H1 (cell line): Measurements from ENCODE around the gene GUCY1B1. TPM values are rescaled to one million over a fixed set of nuclear protein-coding genes. Genes with fewer than 3 reads are reported as not detected.

Experiments used
- CTCF ChIA-PET: fragments of 300-600 bp; sonication (Branson Sonifier 250); formaldehyde crosslinking; loops from one replicate; lab custom pipeline; 2021; ENCODE audit not compliant: partially characterized antibody; lab: Charles Lee
- POLR2A ChIA-PET: fragments of 300-600 bp; sonication (Branson Sonifier 250); formaldehyde crosslinking; loops from one replicate; lab custom pipeline; 2021; ENCODE audit warnings: inconsistent platforms; ENCODE audit not compliant: partially characterized antibody; lab: Charles Lee
- DNase-seq, 2 experiments: peaks; one replicate each; pipeline versions ENCODE4 v3.0.0 to v3.0.0-alpha.2; 2010 to 2022; ENCODE audit warnings: low spot score in 2 of 2, low read depth in 1 of 2, mixed read lengths in 1 of 2
- FAIRE-seq: peaks from 2 replicates; lab custom pipeline; 2011; peaks lifted over from hg19 to GRCh38; lab: Jason Lieb, UNC
- H2AFZ ChIP-seq: 2 replicates; pipeline ENCODE4 v1.8.1; 2012; ENCODE audit warnings: low read length, inconsistent platforms
- H2AK5ac ChIP-seq: 2 replicates; pipeline ENCODE4 v1.6.1; 2013; ENCODE audit warnings: low read depth, low read length
- H2BK120ac ChIP-seq: replicated peaks from 2 replicates; pipeline ENCODE3; 2013; ENCODE audit warnings: low read depth, low read length, inconsistent platforms
- H2BK12ac ChIP-seq: 2 replicates; pipeline ENCODE4 v1.6.1; 2013; ENCODE audit warnings: low read depth, low read length
- H2BK15ac ChIP-seq: 2 replicates; pipeline ENCODE4 v1.6.1; 2013; ENCODE audit warnings: low read length
- H2BK20ac ChIP-seq: 2 replicates; pipeline ENCODE4 v1.6.1; 2013; ENCODE audit warnings: low read length
- H2BK5ac ChIP-seq: 2 replicates; pipeline ENCODE4 v1.6.1; 2013; ENCODE audit warnings: low read depth, low read length
- H3K14ac ChIP-seq: 2 replicates; pipeline ENCODE4 v1.6.1; 2013; ENCODE audit warnings: inconsistent platforms; ENCODE audit not compliant: insufficient read length
- H3K18ac ChIP-seq: 2 replicates; pipeline ENCODE4 v1.6.1; 2013; ENCODE audit warnings: low read length; ENCODE audit errors: extremely low read depth
- H3K23ac ChIP-seq: 2 replicates; pipeline ENCODE4 v1.6.1; 2013; ENCODE audit warnings: inconsistent platforms; ENCODE audit not compliant: insufficient read length
- H3K23me2 ChIP-seq: 2 replicates; pipeline ENCODE4 v1.6.1; 2013; ENCODE audit warnings: low read depth, low read length
- H3K27ac ChIP-seq: 2 replicates; pipeline ENCODE4 v1.6.1; 2011; ENCODE audit warnings: low read depth, low read length, inconsistent platforms
- H3K27me3 ChIP-seq, 4 experiments: replicated peaks in 1 of 4; 1 replicate in 1 of 4; 2 replicates in 3 of 4; pipeline versions ENCODE4 v1.6.1 to v1.8.1; 2011 to 2013; ENCODE audit warnings: low read length in 3 of 4, mild to moderate bottlenecking in 3 of 4, inconsistent platforms in 2 of 4, mixed read lengths in 2 of 4, moderate library complexity in 1 of 4; ENCODE audit not compliant: control insufficient read depth in 3 of 4, insufficient read depth in 3 of 4; ENCODE audit errors: extremely low read depth in 1 of 4
- H3K36me3 ChIP-seq, 4 experiments: 2 replicates each; pipeline versions ENCODE4 v1.6.1 to v1.8.1; 2011 to 2013; ENCODE audit warnings: mild to moderate bottlenecking in 4 of 4, low read length in 3 of 4, moderate library complexity in 2 of 4, control low read depth in 1 of 4, inconsistent platforms in 1 of 4; ENCODE audit not compliant: insufficient read depth in 4 of 4, control insufficient read depth in 2 of 4
- H3K4ac ChIP-seq: replicated peaks from 2 replicates; pipeline ENCODE3; 2013; ENCODE audit warnings: low read length, low read depth, mixed read lengths, inconsistent platforms; ENCODE audit not compliant: insufficient read length
- H3K4me1 ChIP-seq, 4 experiments: replicated peaks in 1 of 4; 1 replicate in 1 of 4; 2 replicates in 3 of 4; pipeline versions ENCODE4 v1.6.1 to v1.8.1; 2011 to 2013; ENCODE audit warnings: low read length in 3 of 4, inconsistent platforms in 2 of 4, mixed read lengths in 1 of 4; ENCODE audit not compliant: insufficient read depth in 4 of 4, control insufficient read depth in 3 of 4
- H3K4me2 ChIP-seq, 2 experiments: 2 replicates each; pipeline versions ENCODE4 v1.6.1 to v1.8.1; 2011 to 2013; ENCODE audit warnings: low read depth in 2 of 2, low read length in 2 of 2, control low read depth in 1 of 2, inconsistent platforms in 1 of 2, mild to moderate bottlenecking in 1 of 2; ENCODE audit not compliant: insufficient read depth in 1 of 2
- H3K4me3 ChIP-seq, 4 experiments: fragments of 200-600, 300-600 bp in 1 of 4; sonication (generic), shearing (Covaris generic), sonication (Bioruptor Twin) in 1 of 4; 2 replicates each; pipeline versions ENCODE4 v1.5.1 to v1.8.1; 2011 to 2016; ENCODE audit warnings: low read length in 4 of 4, low read depth in 3 of 4, control low read depth in 2 of 4, inconsistent platforms in 2 of 4, mild to moderate bottlenecking in 2 of 4, mixed read lengths in 1 of 4, moderate library complexity in 1 of 4; ENCODE audit not compliant: insufficient read depth in 2 of 4; ENCODE audit errors: extremely low read depth in 1 of 4
- H3K56ac ChIP-seq: replicated peaks from 2 replicates; pipeline ENCODE3; 2013; ENCODE audit warnings: low read depth, mild to moderate bottlenecking, mixed read lengths, low read length, inconsistent platforms; ENCODE audit not compliant: insufficient read length
- H3K79me1 ChIP-seq: 2 replicates; pipeline ENCODE4 v1.6.1; 2013; ENCODE audit warnings: low read depth, low read length, control low read depth
- H3K79me2 ChIP-seq, 2 experiments: 2 replicates each; pipeline versions ENCODE4 v1.6.1 to v1.8.1; 2012 to 2013; ENCODE audit warnings: low read length in 2 of 2, mild to moderate bottlenecking in 2 of 2, inconsistent platforms in 1 of 2; ENCODE audit not compliant: insufficient read depth in 2 of 2, control insufficient read depth in 1 of 2
- H3K9ac ChIP-seq, 4 experiments: replicated peaks in 1 of 4; 1 replicate in 1 of 4; 2 replicates in 3 of 4; pipeline versions ENCODE4 v1.6.1 to v1.8.1; 2011 to 2013; ENCODE audit warnings: low read depth in 3 of 4, low read length in 3 of 4, control low read depth in 2 of 4, mild to moderate bottlenecking in 2 of 4, moderate library complexity in 2 of 4, inconsistent platforms in 1 of 4; ENCODE audit errors: extremely low read depth in 1 of 4
- H3K9me3 ChIP-seq, 2 experiments: 2 replicates each; pipeline versions ENCODE4 v1.6.1 to v1.8.1; 2012 to 2013; ENCODE audit warnings: mild to moderate bottlenecking in 2 of 2, moderate library complexity in 2 of 2, control low read depth in 1 of 2, inconsistent platforms in 1 of 2, low read depth in 1 of 2, low read length in 1 of 2, mixed read lengths in 1 of 2; ENCODE audit not compliant: insufficient read depth in 2 of 2
- H4K20me1 ChIP-seq, 2 experiments: replicated peaks in 1 of 2; 2 replicates each; pipeline versions ENCODE3 to v1.8.1; 2011 to 2013; ENCODE audit warnings: inconsistent platforms in 2 of 2, low read length in 2 of 2, mild to moderate bottlenecking in 1 of 2; ENCODE audit not compliant: insufficient read depth in 2 of 2, control insufficient read depth in 1 of 2
- H4K5ac ChIP-seq: 2 replicates; pipeline ENCODE4 v1.6.1; 2013; ENCODE audit warnings: low read length, low read depth, mixed read lengths, inconsistent platforms; ENCODE audit not compliant: insufficient read length
- H4K8ac ChIP-seq: 2 replicates; pipeline ENCODE4 v1.8.0; 2013; ENCODE audit warnings: mild to moderate bottlenecking, moderate library complexity, low read length, inconsistent platforms; ENCODE audit not compliant: insufficient read depth; ENCODE audit errors: extremely low read depth
- H4K91ac ChIP-seq: replicated peaks from 2 replicates; pipeline ENCODE3; 2013; ENCODE audit warnings: low read length, mixed read lengths, inconsistent platforms; ENCODE audit not compliant: insufficient read length
- CBX8 ChIP-seq: fragments of 300-800, 300-1000 bp; sonication (generic); IDR thresholded peaks from 2 replicates; pipeline ENCODE4 v1.7.1; 2016; ENCODE audit warnings: low read depth, low read length, borderline replicate concordance
- CTCF ChIP-seq, 3 experiments: IDR thresholded peaks; 1 replicate in 2 of 3; 2 replicates in 1 of 3; pipeline versions ENCODE4 v1.5.1 to v1.6.1; 2011; ENCODE audit warnings: low read length in 3 of 3, mild to moderate bottlenecking in 3 of 3, inconsistent platforms in 2 of 3, low read depth in 1 of 3, moderate library complexity in 1 of 3; ENCODE audit not compliant: insufficient read depth in 1 of 3; ENCODE audit errors: control extremely low read depth in 1 of 3
- RBBP5 ChIP-seq: IDR thresholded peaks from 2 replicates; pipeline ENCODE4 v1.7.1; 2012; ENCODE audit warnings: low read depth, mild to moderate bottlenecking, inconsistent platforms, low read length, moderate library complexity, borderline replicate concordance
- WGBS, 2 experiments: shearing (Covaris generic) in 1 of 2; methylation state at CpG; one replicate each; pipeline versions ENCODE4 v1.1.6 to v1.1.7; 2013 to 2015; ENCODE audit warnings: low lambda C conversion rate in 2 of 2, mixed read lengths in 2 of 2, inconsistent platforms in 1 of 2, low coverage in 1 of 2, missing lambda C conversion rate in 1 of 2; ENCODE audit not compliant: insufficient replicate concordance in 2 of 2, insufficient coverage in 1 of 2, insufficient read length in 1 of 2; ENCODE audit errors: extremely low coverage in 1 of 2, missing lambda C conversion rate in 1 of 2; 5-methylcytosine and 5-hydroxymethylcytosine counted together
- polyA plus RNA-seq, 7 experiments: library from polyadenylated mRNA; depleted of rRNA in 3 of 7; stranded (reverse) in 5 of 7; unstranded in 2 of 7; fragments of >200 nt in 5 of 7; fragments of 200-250 nt in 2 of 7; gene quantifications; 1 replicate in 5 of 7; 2 replicates in 1 of 7; 4 replicates in 1 of 7; pipeline versions ENCODE4 v1.2.1 to v1.2.3, GENCODE V29; 2011 to 2013; ENCODE audit warnings: missing spikeins in 2 of 7, mixed read lengths in 2 of 7
- total RNA-seq: library from RNA; stranded (reverse); fragmentation: NEBNext Ultra II Directional; extraction: Animal tissue kit (Norgen Biotek cat#: 25700); gene quantifications from 2 replicates; pipeline ENCODE4 v1.2.1, GENCODE V29; 2021

Gene GUCY1B1
- total and polyA plus RNA-seq, 2 of the 8 experiments (the other 6 are each of a cell fraction or from before 2014, with no cell fraction given) = 1.5 to 2.9 TPM

- no peak overlapping the region for H2BK120ac ChIP-seq
- WGBS, 2 experiments = 89% methylated on average over 6 of the region's 6 CpGs; no CpG with 5 or more reads in 1 of the 2 experiments
- H3K4me1 ChIP-seq = no peaks in the 10 kb centered on the region
- H4K5ac ChIP-seq = no peak overlapping the region
- no peak overlapping the region for H3K27ac ChIP-seq
- no peak overlapping the region for H3K14ac ChIP-seq
- H2AK5ac ChIP-seq = no peak overlapping the region
- no peaks in the 10 kb centered on the region for H3K79me2 ChIP-seq
- H3K56ac ChIP-seq = no peak overlapping the region
- H3K18ac ChIP-seq = no peak overlapping the region
- ChIA-PET CTCF (interaction anchor here (0.8 to 1.0 kb wide), 2 partner anchors 10 to 46 kb away, joined by 3 to 4 read pairs; no protein-coding TSS in a partner anchor), POLR2A (no interaction called here)
- no peaks in the 10 kb centered on the region for H3K23me2 ChIP-seq
- H2BK20ac ChIP-seq = no peak overlapping the region
- H3K27me3 ChIP-seq = no peaks in the 10 kb centered on the region
- H3K4me3 ChIP-seq = no peak overlapping the region
- no peak overlapping the region for H4K91ac ChIP-seq
- no peak for TF ChIP-seq RBBP5
- no peak for TF ChIP-seq CTCF (IDR thresholded peaks at IDR 0.05; ENCODE audit: control extremely low read depth in 1 of 3, insufficient read depth in 1 of 3, low read depth in 1 of 3, low read length in 3 of 3)
- TF ChIP-seq CBX8 = no peak
- no peak overlapping the region for H3K23ac ChIP-seq
- H2BK12ac ChIP-seq = no peak overlapping the region
- H2AFZ ChIP-seq = peak overlapping the region; percentile 92
- FAIRE-seq = no peak
- H2BK5ac ChIP-seq = no peak overlapping the region
- no peak overlapping the region for H3K9ac ChIP-seq
- no peaks in the 10 kb centered on the region for H3K36me3 ChIP-seq
- H2BK15ac ChIP-seq = no peak overlapping the region
- H3K9me3 ChIP-seq = no peaks in the 10 kb centered on the region
- no peaks in the 10 kb centered on the region for H3K79me1 ChIP-seq
- no peak for DNase-seq
- H4K8ac ChIP-seq = no peak overlapping the region
- no peak overlapping the region for H3K4me2 ChIP-seq
- no peaks in the 10 kb centered on the region for H4K20me1 ChIP-seq
- H3K4ac ChIP-seq = no peak overlapping the region
Measured at GRCh38 chr4:155854582-155855226, 95.9 kb downstream of the GUCY1B1 start.
